T47D (cell line): Measurements from ENCODE around the gene SLC22A9.
"Not testable (repeated sequence)": the region's sequence is repeated elsewhere in the genome, so short reads cannot be mapped to it uniquely, and the experiment has no call there.

ENCODE experiments used
- DNase-seq, 2 experiments: peaks; one replicate each; pipeline versions ENCODE4 v3.0.0 to v3.0.0-alpha.2; 2011 to 2012; ENCODE audit warnings: low read depth in 1 of 2, low spot score in 1 of 2
- JUND ChIP-seq: IDR thresholded peaks from 2 replicates; pipeline ENCODE4 v1.6.1; 2012; ENCODE audit warnings: low read depth
- in situ Hi-C: cut with HindIII; loops from 2 replicates; pipeline ENCODE4 v1.10.0; 2016; ENCODE audit warnings: low sequenced_read_pairs, low pct_unique_long_range_greater_than_20kb

The SLC22A9 gene

DNA sequence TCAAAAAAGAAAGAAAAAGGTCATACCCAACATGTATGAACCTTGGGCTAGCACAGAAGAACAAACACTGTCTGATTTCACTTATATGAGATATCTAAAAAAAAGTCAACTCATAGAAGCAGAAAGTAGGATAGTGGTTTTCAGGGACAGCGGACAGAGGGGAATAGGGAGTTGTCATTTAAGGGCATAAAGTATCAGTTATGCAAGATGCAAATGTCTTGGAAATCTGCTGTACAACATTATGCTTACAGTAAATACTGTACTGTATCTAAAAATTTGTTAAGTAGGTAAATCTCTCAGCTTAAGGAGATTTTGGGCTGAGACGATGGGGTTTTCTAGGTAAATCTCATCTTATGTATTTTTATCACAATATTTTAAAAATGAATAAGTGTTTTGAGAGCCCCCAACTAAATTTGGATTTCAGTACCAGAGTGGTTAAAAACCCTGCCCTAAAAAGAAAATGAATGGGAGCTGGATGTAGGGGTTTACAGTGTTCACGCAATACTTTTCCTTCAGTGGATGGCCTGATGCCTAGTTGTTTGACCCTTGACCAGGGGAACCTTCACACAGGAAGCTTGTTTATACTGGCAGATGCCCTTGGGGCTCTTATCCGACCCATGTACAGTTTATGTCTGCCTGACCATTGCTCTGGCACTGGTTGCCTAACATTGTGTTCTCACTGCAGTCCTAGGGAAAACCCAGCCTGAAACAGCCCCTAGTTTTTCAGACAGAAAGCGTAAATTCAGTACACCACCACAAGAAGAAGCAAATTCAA lies 34.8 kb downstream of the SLC22A9 start:
- in situ Hi-C loops = no loop called here
- TF ChIP-seq JUND = no peak
- DNase-seq = no peak

DNA sequence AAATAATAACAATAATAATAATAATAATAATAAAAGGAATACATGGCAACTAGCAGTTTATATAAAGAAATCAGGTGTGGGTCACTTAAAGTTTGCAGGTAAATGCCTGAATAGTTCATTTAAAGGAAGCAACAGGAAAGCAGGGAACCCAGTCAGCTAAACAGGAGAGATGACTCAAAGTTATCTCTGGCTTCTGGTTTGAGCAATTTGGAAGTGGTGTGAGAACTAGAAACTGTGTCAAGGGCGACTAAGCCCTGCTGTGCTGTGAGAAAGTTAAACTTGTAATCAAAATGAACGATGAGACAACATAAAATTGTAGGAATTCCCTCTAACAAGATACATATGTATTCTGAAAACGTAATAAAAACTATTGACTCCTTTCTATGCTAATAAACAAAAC lies 35.5 kb downstream of the SLC22A9 start:
- DNase-seq = no peak
- in situ Hi-C loops = no loop called here
- TF ChIP-seq JUND = no peak

GRCh38 chr11:63406458-63406857 lies 36.9 kb downstream of the SLC22A9 start:
- in situ Hi-C loops = no loop called here
- no peak for DNase-seq
- TF ChIP-seq JUND = no peak

GRCh38 chr11:63417174-63417852 lies 47.7 kb downstream of the SLC22A9 start:
- TF ChIP-seq JUND = no peak
- no peak for DNase-seq
- in situ Hi-C loops = no loop called here

DNA sequence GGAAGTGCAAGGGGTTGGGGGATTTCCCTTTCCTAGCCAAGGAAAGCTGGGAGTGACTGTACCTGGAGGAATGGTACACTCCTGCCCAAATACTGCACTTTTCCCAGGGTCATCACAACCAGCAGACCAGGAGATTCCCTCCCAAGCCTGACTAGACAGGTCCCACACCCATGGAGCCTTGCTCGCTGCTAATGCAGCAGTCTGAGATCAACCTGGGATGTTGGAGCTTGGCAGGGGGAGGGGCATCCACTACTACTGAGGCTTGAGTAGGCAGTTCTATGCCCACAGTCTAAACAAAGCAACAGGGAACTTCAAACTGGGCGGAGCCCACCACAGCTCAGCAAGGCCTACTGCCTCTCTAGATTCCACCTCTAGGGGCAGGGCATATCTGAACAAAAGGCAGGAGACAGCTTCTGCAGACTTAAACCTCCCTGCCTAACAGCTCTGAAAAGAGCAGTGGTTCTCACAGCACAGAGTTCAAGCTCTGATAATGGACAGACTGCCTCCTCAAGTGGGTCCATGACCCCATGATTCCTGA lies 58.5 kb downstream of the SLC22A9 start:
- TF ChIP-seq JUND = no peak
- in situ Hi-C loops = no loop called here
- no peak for DNase-seq

GRCh38 chr11:63430731-63431130 lies 61.1 kb downstream of the SLC22A9 start:
- not testable (repeated sequence) for DNase-seq

DNA sequence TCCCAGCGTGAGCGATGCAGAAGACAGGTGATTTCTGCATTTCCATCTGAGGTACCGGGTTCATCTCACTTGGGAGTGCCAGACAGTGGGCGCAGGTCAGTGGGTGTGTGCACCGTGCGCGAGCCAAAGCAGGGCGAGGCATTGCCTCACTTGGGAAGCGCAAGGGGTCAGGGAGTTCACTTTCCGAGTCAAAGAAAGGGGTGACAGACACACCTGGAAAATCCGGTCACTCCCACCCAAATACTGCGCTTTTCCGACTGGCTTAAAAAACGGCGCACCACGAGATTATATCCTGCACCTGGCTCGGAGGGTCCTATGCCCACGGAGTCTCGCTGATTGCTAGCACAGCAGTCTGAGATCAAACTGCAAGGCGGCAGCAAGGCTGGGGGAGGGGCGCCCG lies 65.8 kb downstream of the SLC22A9 start:
- DNase-seq, in situ Hi-C loops: not testable (repeated sequence)

More at GRCh38 chr11:63430731-63431130, 61.1 kb downstream of the SLC22A9 start:
- in situ Hi-C loops = not testable (repeated sequence)

- DNase-seq, in situ Hi-C loops: not testable (repeated sequence)
Observed at GRCh38 chr11:63435831-63436230, 66.2 kb downstream of the SLC22A9 start.

GRCh38 chr11:63443714-63444113 lies 74.1 kb downstream of the SLC22A9 start:
- TF ChIP-seq JUND = no peak
- in situ Hi-C loops = no loop called here
- no peak for DNase-seq

DNA sequence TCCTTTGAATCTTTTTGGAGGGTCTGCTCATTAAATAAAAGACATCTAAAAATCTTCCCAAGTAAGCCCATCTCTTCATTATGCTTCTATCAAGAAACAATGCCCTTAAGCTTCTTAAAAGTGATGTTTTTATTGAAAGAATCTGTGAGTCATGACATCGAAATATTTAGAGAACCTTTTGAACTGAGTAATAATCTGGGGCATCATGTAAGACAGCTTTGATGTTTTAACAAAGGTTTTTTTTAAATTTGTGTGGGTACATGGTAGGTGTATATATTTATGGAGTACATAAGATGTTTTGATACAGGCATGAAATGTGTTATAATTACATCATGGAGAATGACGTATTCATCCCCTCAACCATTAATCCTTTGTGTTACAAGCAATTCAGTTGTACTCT lies 74.6 kb downstream of the SLC22A9 start:
- in situ Hi-C loops = no loop called here
- TF ChIP-seq JUND = no peak
- DNase-seq = no peak

GRCh38 chr11:63445118-63445517 lies 75.5 kb downstream of the SLC22A9 start:
- in situ Hi-C loops = no loop called here
- TF ChIP-seq JUND = no peak
- DNase-seq = no peak

GRCh38 chr11:63445720-63446119 lies 76.1 kb downstream of the SLC22A9 start:
- in situ Hi-C loops = no loop called here
- no peak for TF ChIP-seq JUND
- DNase-seq = no peak

GRCh38 chr11:63448646-63449045 lies 79.1 kb downstream of the SLC22A9 start:
- in situ Hi-C loops = no loop called here
- DNase-seq = no peak

More at GRCh38 chr11:63448646-63449045, 79.1 kb downstream of the SLC22A9 start:
- no peak for TF ChIP-seq JUND
